T-helper 1 cell treated with Interleukin-12 subunit alpha and Interleukin-12 subunit beta and Interleukin-4 antibody, amounts not matched to agents 30 μg/mL and 1 μg/mL, for 36 hours (primary cell): ENCODE results near the gene SLC9B1.
"Not testable (repeated sequence)": the region's sequence is repeated elsewhere in the genome, so short reads cannot be mapped to it uniquely, and the experiment has no call there.

Source experiments
- H3K27ac Mint-ChIP-seq: one replicate; pipeline ENCODE4 v1.8.0; 2021; ENCODE audit warnings: mild to moderate bottlenecking, mixed read lengths
- H3K27me3 Mint-ChIP-seq: one replicate; pipeline ENCODE4 v1.8.0; 2021; ENCODE audit warnings: low read depth, mixed read lengths
- H3K36me3 Mint-ChIP-seq: one replicate; pipeline ENCODE4 v1.8.0; 2021; ENCODE audit warnings: low read depth, mixed read lengths
- H3K4me1 Mint-ChIP-seq: one replicate; pipeline ENCODE4 v1.8.0; 2021; ENCODE audit warnings: low read depth, mixed read lengths
- H3K4me3 Mint-ChIP-seq: one replicate; pipeline ENCODE4 v1.8.0; 2021; ENCODE audit warnings: mild to moderate bottlenecking, moderate library complexity, mixed read lengths
- H3K9me3 Mint-ChIP-seq: one replicate; pipeline ENCODE4 v1.8.0; 2021; ENCODE audit warnings: mixed read lengths

SLC9B1 gene

GRCh38 chr4:102961813-102962212, 57.7 kb downstream of the SLC9B1 start:
- not testable (repeated sequence) for H3K4me3 Mint-ChIP-seq, H3K4me1 Mint-ChIP-seq, H3K27me3 Mint-ChIP-seq, H3K27ac Mint-ChIP-seq, H3K36me3 Mint-ChIP-seq
- H3K9me3 Mint-ChIP-seq, result peaks cover 19% of the 10 kb centered on the region

- Mint-ChIP-seq H3K4me1 (no peaks in the 10 kb centered on the region), H3K9me3 (peaks cover 16% of the 10 kb centered on the region), H3K27ac (no peak overlapping the region), H3K27me3 (no peaks in the 10 kb centered on the region), H3K36me3 (no peaks in the 10 kb centered on the region), H3K4me3 (no peak overlapping the region)
Measured at GRCh38 chr4:102959496-102959895, 60.0 kb downstream of the SLC9B1 start.

GRCh38 chr4:102945066-102945465, 74.4 kb downstream of the SLC9B1 start:
- H3K9me3 Mint-ChIP-seq, result no peaks in the 10 kb centered on the region
- H3K4me3 Mint-ChIP-seq, result no peak overlapping the region
- no peaks in the 10 kb centered on the region for H3K36me3 Mint-ChIP-seq
- no peaks in the 10 kb centered on the region for H3K27me3 Mint-ChIP-seq
- no peak overlapping the region for H3K27ac Mint-ChIP-seq
- no peaks in the 10 kb centered on the region for H3K4me1 Mint-ChIP-seq

GRCh38 chr4:102938063-102938462, 81.4 kb downstream of the SLC9B1 start:
- H3K4me1 Mint-ChIP-seq, H3K27ac Mint-ChIP-seq, H3K9me3 Mint-ChIP-seq, H3K36me3 Mint-ChIP-seq, H3K4me3 Mint-ChIP-seq, H3K27me3 Mint-ChIP-seq: not testable (repeated sequence)

GRCh38 chr4:102935716-102936115, 83.8 kb downstream of the SLC9B1 start:
- H3K27ac Mint-ChIP-seq, result no peak overlapping the region
- H3K4me1 Mint-ChIP-seq, result no peaks in the 10 kb centered on the region
- H3K9me3 Mint-ChIP-seq, result no peaks in the 10 kb centered on the region
- no peak overlapping the region for H3K4me3 Mint-ChIP-seq
- H3K27me3 Mint-ChIP-seq, result no peaks in the 10 kb centered on the region
- H3K36me3 Mint-ChIP-seq, result no peaks in the 10 kb centered on the region

- H3K9me3 Mint-ChIP-seq, result peaks cover 12% of the 10 kb centered on the region
- not testable (repeated sequence) for H3K27ac Mint-ChIP-seq, H3K4me1 Mint-ChIP-seq, H3K27me3 Mint-ChIP-seq, H3K36me3 Mint-ChIP-seq, H3K4me3 Mint-ChIP-seq
Measured at GRCh38 chr4:102919697-102920096, 99.8 kb downstream of the SLC9B1 start.

GRCh38 chr4:102918859-102919258, 100.6 kb downstream of the SLC9B1 start:
- Mint-ChIP-seq H3K27me3 (no peaks in the 10 kb centered on the region), H3K9me3 (peaks cover 17% of the 10 kb centered on the region), H3K36me3 (peaks cover 6% of the 10 kb centered on the region), H3K4me3 (no peak overlapping the region), H3K4me1 (no peaks in the 10 kb centered on the region), H3K27ac (no peak overlapping the region)

GRCh38 chr4:102901804-102902203, 117.7 kb downstream of the SLC9B1 start:
- H3K4me1 Mint-ChIP-seq, result no peaks in the 10 kb centered on the region
- H3K36me3 Mint-ChIP-seq, result no peaks in the 10 kb centered on the region
- no peak overlapping the region for H3K4me3 Mint-ChIP-seq
- peaks cover 3% of the 10 kb centered on the region for H3K27me3 Mint-ChIP-seq
- H3K9me3 Mint-ChIP-seq, result no peaks in the 10 kb centered on the region
- no peak overlapping the region for H3K27ac Mint-ChIP-seq

GRCh38 chr4:102897610-102898009, 121.9 kb downstream of the SLC9B1 start:
- not testable (repeated sequence) for H3K4me3 Mint-ChIP-seq, H3K27ac Mint-ChIP-seq, H3K4me1 Mint-ChIP-seq, H3K9me3 Mint-ChIP-seq, H3K36me3 Mint-ChIP-seq, H3K27me3 Mint-ChIP-seq

GRCh38 chr4:102896547-102896946, 123.0 kb downstream of the SLC9B1 start:
- H3K4me1 Mint-ChIP-seq, H3K9me3 Mint-ChIP-seq, H3K36me3 Mint-ChIP-seq, H3K4me3 Mint-ChIP-seq, H3K27me3 Mint-ChIP-seq, H3K27ac Mint-ChIP-seq: not testable (repeated sequence)

GRCh38 chr4:102889866-102890265, 129.6 kb downstream of the SLC9B1 start:
- not testable (repeated sequence) for H3K27me3 Mint-ChIP-seq, H3K9me3 Mint-ChIP-seq, H3K4me1 Mint-ChIP-seq, H3K27ac Mint-ChIP-seq, H3K4me3 Mint-ChIP-seq
- H3K36me3 Mint-ChIP-seq, result peaks cover 20% of the 10 kb centered on the region

- H3K4me3 Mint-ChIP-seq, H3K27me3 Mint-ChIP-seq, H3K9me3 Mint-ChIP-seq, H3K4me1 Mint-ChIP-seq, H3K27ac Mint-ChIP-seq: not testable (repeated sequence)
- H3K36me3 Mint-ChIP-seq, result peaks cover 21% of the 10 kb centered on the region
Measured at GRCh38 chr4:102888570-102888969, 130.9 kb downstream of the SLC9B1 start.

- H3K9me3 Mint-ChIP-seq, result peaks cover 4% of the 10 kb centered on the region
- no peak overlapping the region for H3K4me3 Mint-ChIP-seq
Measured at GRCh38 chr4:102883278-102883677, 136.2 kb downstream of the SLC9B1 start.

GRCh38 chr4:102881343-102881742, 138.2 kb downstream of the SLC9B1 start:
- H3K36me3 Mint-ChIP-seq, result peaks cover 34% of the 10 kb centered on the region
- H3K9me3 Mint-ChIP-seq, result peaks cover 13% of the 10 kb centered on the region
- no peak overlapping the region for H3K27ac Mint-ChIP-seq

More at GRCh38 chr4:102883278-102883677, 136.2 kb downstream of the SLC9B1 start:
- H3K27ac Mint-ChIP-seq, result no peak overlapping the region
- H3K27me3 Mint-ChIP-seq, result no peaks in the 10 kb centered on the region
- H3K4me1 Mint-ChIP-seq, result peaks cover 9% of the 10 kb centered on the region
- peaks cover 25% of the 10 kb centered on the region for H3K36me3 Mint-ChIP-seq

GRCh38 chr4:102878901-102879300, 140.6 kb downstream of the SLC9B1 start:
- Mint-ChIP-seq H3K36me3 (peaks cover 46% of the 10 kb centered on the region), H3K27ac (no peak overlapping the region), H3K9me3 (peaks cover 16% of the 10 kb centered on the region), H3K27me3 (no peaks in the 10 kb centered on the region), H3K4me1 (peaks cover 15% of the 10 kb centered on the region), H3K4me3 (no peak overlapping the region)

More at GRCh38 chr4:102881343-102881742, 138.2 kb downstream of the SLC9B1 start:
- Mint-ChIP-seq H3K4me3 (no peak overlapping the region), H3K4me1 (peaks cover 9% of the 10 kb centered on the region), H3K27me3 (no peaks in the 10 kb centered on the region)

- peaks cover 16% of the 10 kb centered on the region for H3K9me3 Mint-ChIP-seq
- H3K4me1 Mint-ChIP-seq, result peaks cover 16% of the 10 kb centered on the region
- not testable (repeated sequence) for H3K27me3 Mint-ChIP-seq, H3K27ac Mint-ChIP-seq, H3K4me3 Mint-ChIP-seq
- H3K36me3 Mint-ChIP-seq, result peaks cover 49% of the 10 kb centered on the region
Measured at GRCh38 chr4:102878349-102878748, 141.2 kb downstream of the SLC9B1 start.
